HepG2 (cell line): ENCODE data around the gene HCRTR1. TPM values are rescaled to one million over a fixed set of nuclear protein-coding genes. Genes with fewer than 3 reads are reported as not detected.

Experiments used
- CTCF ChIP-seq: sonication (generic); formaldehyde crosslinking; IDR thresholded peaks from 2 replicates; pipeline ENCODE4 v1.5.0; 2020; ENCODE audit warnings: mild to moderate bottlenecking, missing genetic modification reagents, moderate library complexity
- FOSL2 ChIP-seq: sonication (generic); formaldehyde crosslinking; IDR thresholded peaks from 2 replicates; pipeline ENCODE4 v1.4.0; 2020; ENCODE audit warnings: missing genetic modification reagents
- GATAD1 ChIP-seq: IDR thresholded peaks from 2 replicates; pipeline ENCODE4 v1.6.1; 2016; ENCODE audit warnings: missing genetic modification reagents, missing compliant biosample characterization
- HIC2 ChIP-seq: sonication (generic); formaldehyde crosslinking; IDR thresholded peaks from 2 replicates; pipeline ENCODE4 v1.9.0; 2022; ENCODE audit warnings: low read depth, missing genetic modification reagents
- HNRNPL ChIP-seq: fragments of 200-400 bp; formaldehyde crosslinking; IDR thresholded peaks from 2 replicates; pipeline ENCODE4 v1.6.1; 2017; ENCODE audit warnings: mild to moderate bottlenecking, low read depth, low read length
- KLF11 ChIP-seq: IDR thresholded peaks from 2 replicates; pipeline ENCODE4 v1.6.1; 2016; ENCODE audit warnings: missing compliant biosample characterization
- MAFF ChIP-seq: IDR thresholded peaks from 2 replicates; pipeline ENCODE4 v1.6.1; 2011; ENCODE audit warnings: low read depth, low read length, improper control_type of control experiment
- NR2F1 ChIP-seq, 2 experiments: fragments of 450-650 bp in 1 of 2; formaldehyde crosslinking in 1 of 2; IDR thresholded peaks; 2 replicates each; pipeline versions ENCODE4 v1.5.0 to v1.6.1; 2016 to 2020; ENCODE audit warnings: mild to moderate bottlenecking in 1 of 2, missing compliant biosample characterization in 1 of 2, missing genetic modification reagents in 1 of 2, moderate library complexity in 1 of 2
- NRL ChIP-seq: sonication (generic); formaldehyde crosslinking; IDR thresholded peaks from 2 replicates; pipeline ENCODE4 v1.5.0; 2020; ENCODE audit warnings: missing genetic modification reagents, mild to moderate bottlenecking, moderate library complexity, borderline replicate concordance
- PITX1 ChIP-seq: sonication (generic); formaldehyde crosslinking; IDR thresholded peaks from 2 replicates; pipeline ENCODE4 v1.5.1; 2020; ENCODE audit warnings: mild to moderate bottlenecking, missing genetic modification reagents
- SKIL ChIP-seq: sonication (generic); formaldehyde crosslinking; IDR thresholded peaks from 2 replicates; pipeline ENCODE4 v1.8.0; 2022; ENCODE audit warnings: missing genetic modification reagents, mild to moderate bottlenecking, moderate library complexity, borderline replicate concordance
- TCF7 ChIP-seq: sonication (generic); IDR thresholded peaks from 2 replicates; pipeline ENCODE4 v1.6.1; 2016; ENCODE audit warnings: antibody characterized with exemption, low read depth
- TERF1 ChIP-seq: sonication (generic); formaldehyde crosslinking; IDR thresholded peaks from 2 replicates; pipeline ENCODE4 v1.8.0; 2022; ENCODE audit warnings: mild to moderate bottlenecking, missing genetic modification reagents, moderate library complexity
- TFAP4 ChIP-seq: sonication (generic); IDR thresholded peaks from 2 replicates; pipeline ENCODE4 v1.6.1; 2016; ENCODE audit warnings: low read depth, borderline replicate concordance
- ZNF24 ChIP-seq: fragments of 450-650 bp; IDR thresholded peaks from 2 replicates; pipeline ENCODE4 v1.6.1; 2017; ENCODE audit warnings: antibody characterized with exemption, mild to moderate bottlenecking
- ZNF687 ChIP-seq: sonication (generic); formaldehyde crosslinking; IDR thresholded peaks from 2 replicates; pipeline ENCODE4 v1.5.1; 2020; ENCODE audit warnings: mild to moderate bottlenecking, missing genetic modification reagents, moderate library complexity
- polyA plus RNA-seq, 8 experiments: library from polyadenylated mRNA; depleted of rRNA in 3 of 8; stranded (reverse) in 7 of 8; unstranded in 1 of 8; fragments of >200 nt; fragmentation: Illumina TruSeq in 4 of 8; extraction: Trizol in 4 of 8; gene quantifications; 2 replicates each; pipeline versions ENCODE4 v1.2.1 to v1.2.3, GENCODE V29; 2011 to 2016; ENCODE audit warnings: low read depth in 4 of 8, missing spikeins in 1 of 8, mixed read lengths in 1 of 8; ENCODE audit not compliant: insufficient read depth in 1 of 8
- total RNA-seq, 5 experiments: library from RNA; depleted of rRNA; stranded (reverse); fragments of >200 nt; fragmentation: Illumina TruSeq; extraction: Trizol; gene quantifications; 2 replicates each; pipeline ENCODE4 v1.2.3, GENCODE V29; 2016; ENCODE audit warnings: low read depth in 1 of 5

The HCRTR1 gene
- total and polyA plus RNA-seq, 2 of the 13 experiments (the other 11 are each of a cell fraction or from before 2014, with no cell fraction given) = not detected

GRCh38 chr1:31587720-31588423, 29.6 kb upstream of the HCRTR1 start (continued):
- TF ChIP-seq HIC2 (CRISPR knock-in tag) = peak; percentile 95
- TF ChIP-seq TCF7 = no peak
- peak; percentile 49 to 66; a peak in 3 of 4 replicates for TF ChIP-seq NR2F1 (CRISPR knock-in tag; IDR thresholded peaks at IDR 0.05)
- peak; percentile 71 for TF ChIP-seq MAFF
- TF ChIP-seq ZNF24 = no peak
- peak; percentile 99 for TF ChIP-seq HNRNPL
- no peak for TF ChIP-seq GATAD1 (CRISPR knock-in tag)
- peak; percentile 52 for TF ChIP-seq FOSL2 (CRISPR knock-in tag)
- TF ChIP-seq TFAP4 = peak; percentile 78; the same call in 1 of the 2 replicates
- TF ChIP-seq CTCF (CRISPR knock-in tag) = peak; percentile 75
- TF ChIP-seq KLF11 (CRISPR knock-in tag) = no peak
- 0 out of 2 replicates have a peak, but pooled peaks have one; percentile 15 for TF ChIP-seq PITX1 (CRISPR knock-in tag)
- 0 out of 2 replicates have a peak, but pooled peaks have one; percentile 19 for TF ChIP-seq NRL (CRISPR knock-in tag)
- peak; percentile 33; the same call in 1 of the 2 replicates for TF ChIP-seq ZNF687
- TF ChIP-seq TERF1 = no peak
- no peak for TF ChIP-seq SKIL (CRISPR knock-in tag)
